Retinal pigment epithelial cell (primary cell): ENCODE data around the gene RIN2.

Experiments used
- DNase-seq: peaks from one replicate; pipeline ENCODE4 v3.0.0-alpha.2; 2010; ENCODE audit warnings: low read depth
- H3K4me3 ChIP-seq: 2 replicates; pipeline ENCODE4 v1.5.1; 2011; ENCODE audit warnings: mild to moderate bottlenecking, low read length, control low read depth, moderate library complexity
- TF ChIP-seq, protein P1 (sequence below): conservative IDR thresholded peaks from 2 replicates; pipeline ENCODE4 v1.5.1; 2011; ENCODE audit warnings: low read depth, low read length, control low read depth, inconsistent platforms

RIN2 gene

DNA sequence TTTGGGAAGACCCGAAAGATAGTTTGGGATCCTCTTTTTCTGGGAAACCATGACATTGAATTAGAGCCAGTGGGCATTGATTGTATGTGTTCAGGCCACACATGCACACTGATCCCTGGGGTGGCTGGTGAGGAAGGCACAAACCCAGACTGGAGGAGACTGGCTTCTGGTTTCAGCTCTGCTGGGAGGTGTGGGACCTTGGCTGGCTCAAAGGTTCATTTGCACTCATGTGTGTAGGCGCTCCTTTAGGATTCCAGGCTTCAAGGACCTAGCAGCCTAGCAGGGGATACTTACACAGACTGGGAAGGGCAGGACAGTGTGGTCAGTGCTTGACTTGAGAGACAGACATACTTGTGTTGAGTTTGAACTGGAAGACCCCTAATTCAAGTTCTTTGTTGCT is 7.2 kb downstream of the RIN2 start:
- TF ChIP-seq, protein P1, sequence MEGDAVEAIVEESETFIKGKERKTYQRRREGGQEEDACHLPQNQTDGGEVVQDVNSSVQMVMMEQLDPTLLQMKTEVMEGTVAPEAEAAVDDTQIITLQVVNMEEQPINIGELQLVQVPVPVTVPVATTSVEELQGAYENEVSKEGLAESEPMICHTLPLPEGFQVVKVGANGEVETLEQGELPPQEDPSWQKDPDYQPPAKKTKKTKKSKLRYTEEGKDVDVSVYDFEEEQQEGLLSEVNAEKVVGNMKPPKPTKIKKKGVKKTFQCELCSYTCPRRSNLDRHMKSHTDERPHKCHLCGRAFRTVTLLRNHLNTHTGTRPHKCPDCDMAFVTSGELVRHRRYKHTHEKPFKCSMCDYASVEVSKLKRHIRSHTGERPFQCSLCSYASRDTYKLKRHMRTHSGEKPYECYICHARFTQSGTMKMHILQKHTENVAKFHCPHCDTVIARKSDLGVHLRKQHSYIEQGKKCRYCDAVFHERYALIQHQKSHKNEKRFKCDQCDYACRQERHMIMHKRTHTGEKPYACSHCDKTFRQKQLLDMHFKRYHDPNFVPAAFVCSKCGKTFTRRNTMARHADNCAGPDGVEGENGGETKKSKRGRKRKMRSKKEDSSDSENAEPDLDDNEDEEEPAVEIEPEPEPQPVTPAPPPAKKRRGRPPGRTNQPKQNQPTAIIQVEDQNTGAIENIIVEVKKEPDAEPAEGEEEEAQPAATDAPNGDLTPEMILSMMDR: no peak
- no peak overlapping the region for H3K4me3 ChIP-seq
- no peak for DNase-seq

DNA sequence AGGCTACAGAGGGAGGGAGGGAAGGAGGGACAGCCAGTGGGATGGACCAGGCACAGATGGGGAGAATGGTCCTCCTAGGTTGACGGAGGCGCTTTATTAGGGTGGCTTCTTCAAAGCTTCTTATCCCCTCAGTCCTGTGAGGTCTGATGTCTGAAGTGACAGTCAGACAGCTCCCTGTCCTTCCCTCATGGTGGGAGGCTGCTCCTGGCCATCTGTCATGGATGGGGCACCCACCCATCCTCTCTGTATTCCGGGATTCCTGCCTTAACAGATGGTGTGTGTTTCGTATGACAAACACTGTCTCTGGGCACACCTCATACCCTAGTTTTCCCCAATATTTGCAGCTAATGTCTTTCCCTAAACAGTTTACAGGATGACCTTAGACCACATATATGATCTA is 7.9 kb downstream of the RIN2 start:
- TF ChIP-seq, protein P1: no peak
- DNase-seq: no peak
- no peak overlapping the region for H3K4me3 ChIP-seq

DNA sequence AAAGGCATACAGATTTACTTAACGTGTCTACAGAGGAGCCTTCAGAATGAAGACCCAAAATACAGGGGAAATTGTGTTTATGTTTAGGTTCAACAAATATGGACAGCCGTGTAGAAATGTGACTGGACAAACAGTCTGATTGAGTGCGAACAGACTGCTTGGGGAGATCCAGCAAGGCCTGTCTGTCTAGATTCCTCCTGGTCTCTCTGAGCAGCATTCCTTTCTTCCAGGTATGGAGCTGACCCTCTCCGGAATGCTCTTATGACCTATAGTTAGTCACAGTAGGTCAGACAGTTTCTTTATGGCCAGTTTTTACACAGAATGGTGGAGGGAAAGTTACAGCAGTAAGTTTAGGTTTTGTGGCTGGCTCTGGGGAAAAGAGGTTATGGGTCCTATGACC is 9.0 kb downstream of the RIN2 start:
- no peak for DNase-seq
- no peak overlapping the region for H3K4me3 ChIP-seq
- TF ChIP-seq, protein P1: no peak

DNA sequence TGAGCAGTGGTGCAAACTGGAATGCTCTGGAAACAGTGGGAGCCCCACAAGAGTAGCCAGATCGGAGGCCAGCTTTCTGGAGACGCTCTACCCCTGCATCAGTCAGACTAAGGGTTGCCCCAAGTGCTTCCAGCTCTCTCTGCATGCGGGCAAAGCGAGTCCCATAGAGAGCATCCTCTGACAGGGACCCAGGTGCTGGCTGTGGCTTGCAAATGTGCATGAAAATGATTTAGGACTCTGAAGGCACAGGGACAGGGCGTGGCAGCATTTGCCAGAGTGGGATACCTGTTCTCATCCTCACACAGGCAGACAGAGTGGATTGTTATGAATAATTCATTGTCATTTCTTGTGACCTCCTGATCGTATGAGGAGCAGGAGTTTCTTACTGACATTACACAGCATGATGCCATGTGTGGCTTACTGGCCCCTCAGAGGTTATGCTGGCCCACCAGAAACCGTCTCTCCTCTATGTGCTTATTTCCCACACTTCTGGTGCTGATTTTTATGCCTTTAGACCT is 10.3 kb downstream of the RIN2 start:
- no peak for DNase-seq
- TF ChIP-seq, protein P1: no peak
- no peak overlapping the region for H3K4me3 ChIP-seq

DNA sequence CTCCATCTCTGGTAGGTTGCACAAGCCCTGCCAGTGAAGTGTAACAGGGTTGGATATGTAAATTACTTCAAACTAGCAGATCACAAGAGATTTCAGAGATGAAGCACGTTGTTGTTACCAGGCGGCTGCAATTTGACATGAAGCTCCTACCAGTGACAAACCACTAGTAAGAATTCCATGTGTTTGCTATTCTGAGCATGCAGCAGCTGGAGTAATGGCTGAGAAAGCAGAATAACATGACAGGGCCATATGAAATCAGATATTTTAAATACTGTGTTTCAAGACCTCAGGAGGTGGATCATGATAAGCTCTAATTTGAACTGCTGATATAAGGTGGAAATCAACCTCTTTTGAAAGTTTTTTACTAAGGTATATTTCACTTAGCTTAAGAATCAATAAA is 11.4 kb downstream of the RIN2 start:
- no peak overlapping the region for H3K4me3 ChIP-seq
- DNase-seq: no peak
- TF ChIP-seq, protein P1: no peak

DNA sequence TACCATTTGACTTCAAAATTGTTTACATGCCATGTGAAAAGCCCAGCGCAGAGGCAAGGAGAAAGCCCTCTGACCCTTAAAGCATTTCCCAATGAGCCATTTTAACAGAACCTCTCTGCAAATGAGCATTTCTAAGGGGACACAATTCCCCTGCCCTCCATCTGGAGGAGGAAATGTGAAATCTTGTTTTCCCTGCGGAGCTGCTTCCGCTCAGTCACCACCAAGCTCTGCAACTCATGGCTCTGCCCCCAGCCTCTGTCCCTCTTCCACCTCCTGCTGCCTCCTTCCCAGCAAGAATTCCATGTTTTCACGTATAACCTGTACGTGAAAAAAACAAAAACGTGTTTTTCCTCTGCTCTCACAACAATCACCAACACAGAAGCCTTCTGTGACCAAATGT is 12.3 kb downstream of the RIN2 start:
- no peak for DNase-seq
- TF ChIP-seq, protein P1: no peak
- no peak overlapping the region for H3K4me3 ChIP-seq

DNA sequence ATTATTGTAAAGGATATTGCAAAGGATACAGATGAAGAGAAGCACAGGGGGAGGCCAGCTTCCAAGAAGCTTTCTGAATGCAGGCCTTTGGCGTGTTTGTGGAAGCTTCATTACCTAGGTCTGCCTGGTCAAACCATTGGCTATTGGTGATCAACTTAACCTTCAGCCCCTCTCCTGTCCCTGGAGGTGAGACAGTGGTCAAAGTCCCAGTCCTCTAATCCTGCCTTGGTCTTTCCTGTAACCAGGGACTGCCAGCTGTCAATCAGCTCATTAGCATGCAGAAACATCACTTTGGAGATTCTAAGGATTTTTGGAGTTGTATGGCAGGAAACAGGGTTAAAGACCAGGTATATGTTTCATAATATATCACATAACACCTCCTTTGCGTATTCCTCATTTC is 13.0 kb downstream of the RIN2 start:
- no peak overlapping the region for H3K4me3 ChIP-seq
- TF ChIP-seq, protein P1: no peak
- no peak for DNase-seq
